Endothelial cell of hepatic sinusoid (primary cell): ENCODE measurements around the gene MCHR2.
"Not testable (repeated sequence)": the region's sequence is repeated elsewhere in the genome, so short reads cannot be mapped to it uniquely, and the experiment has no call there.

ENCODE experiments used
- in situ Hi-C: cut with HindIII; loops from 2 replicates; pipeline ENCODE4 v1.10.0; 2017; ENCODE audit warnings: low sequenced_read_pairs

Gene MCHR2, protein sequence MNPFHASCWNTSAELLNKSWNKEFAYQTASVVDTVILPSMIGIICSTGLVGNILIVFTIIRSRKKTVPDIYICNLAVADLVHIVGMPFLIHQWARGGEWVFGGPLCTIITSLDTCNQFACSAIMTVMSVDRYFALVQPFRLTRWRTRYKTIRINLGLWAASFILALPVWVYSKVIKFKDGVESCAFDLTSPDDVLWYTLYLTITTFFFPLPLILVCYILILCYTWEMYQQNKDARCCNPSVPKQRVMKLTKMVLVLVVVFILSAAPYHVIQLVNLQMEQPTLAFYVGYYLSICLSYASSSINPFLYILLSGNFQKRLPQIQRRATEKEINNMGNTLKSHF

GRCh38 chr6:99993533-99994251 is at the start of gene MCHR2:
Gene MCHR2, minus strand, starts transcription at chr6:99994223. Its CDS starts 38,076 bp downstream, at chr6:99956147.
- in situ Hi-C loops: no loop called here

GRCh38 chr6:100038546-100038945 is 44.5 kb upstream of the MCHR2 start:
- in situ Hi-C loops: not testable (repeated sequence)

DNA sequence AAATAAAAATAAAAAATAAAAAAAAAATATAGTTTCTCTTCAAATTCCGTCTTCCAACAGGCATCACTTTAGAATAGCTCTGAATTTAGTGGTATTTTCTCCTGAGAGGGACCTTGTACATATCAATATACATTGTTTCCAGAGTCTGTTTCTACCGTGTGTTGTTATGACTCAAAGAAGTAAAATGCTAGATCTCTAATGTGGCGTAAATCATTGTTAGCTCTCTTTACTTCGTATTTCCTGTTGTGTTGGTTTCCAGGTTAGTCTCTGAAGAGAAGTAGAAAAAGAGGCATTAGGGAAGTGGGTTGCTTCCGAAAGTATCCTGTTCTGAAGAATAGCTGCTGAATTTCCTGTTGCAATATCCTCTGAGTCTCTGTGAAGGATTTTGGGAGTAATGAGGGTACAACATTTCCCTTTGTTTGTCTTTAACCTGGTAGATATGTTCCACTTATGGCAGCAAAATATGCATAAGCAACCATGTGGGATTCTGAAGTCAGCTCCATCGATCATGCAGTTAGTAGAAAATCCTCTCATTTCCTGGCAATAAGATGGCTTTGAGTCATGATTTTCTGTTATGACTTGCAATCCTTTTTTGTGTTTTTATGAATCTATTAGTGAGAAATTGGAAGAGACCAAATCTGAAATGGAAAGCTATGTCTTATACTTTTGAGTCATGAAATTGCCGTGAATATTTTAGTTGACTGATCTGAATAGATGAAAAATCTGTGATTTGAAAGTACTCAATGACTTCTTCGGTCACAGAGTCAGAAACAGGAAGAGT is 42.0 kb upstream of the MCHR2 start:
- in situ Hi-C loops: no loop called here

DNA sequence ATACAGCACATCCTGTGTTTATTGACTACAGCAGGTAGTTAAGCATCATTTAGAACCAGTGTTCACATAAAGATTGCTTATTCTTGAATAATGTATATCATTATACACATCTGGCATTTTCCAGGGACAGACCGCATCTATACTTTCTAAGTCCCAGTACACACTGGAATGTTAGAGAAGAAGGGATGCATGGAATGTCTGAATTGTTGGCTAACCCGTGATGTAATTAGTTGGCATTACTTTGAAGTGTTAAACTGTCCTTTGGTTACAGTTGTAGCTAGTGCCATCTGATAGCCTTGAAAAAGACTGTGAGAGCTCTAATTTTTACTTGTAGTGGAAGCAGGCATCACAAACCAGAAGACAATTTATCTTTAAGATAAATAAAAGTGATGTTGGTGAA is 29.8 kb upstream of the MCHR2 start:
- in situ Hi-C loops: no loop called here

- in situ Hi-C loops: no loop called here
These were observed 28.8 kb upstream of the MCHR2 start for GRCh38 chr6:100022847-100023246.

- in situ Hi-C loops: no loop called here
These were observed 14.8 kb upstream of the MCHR2 start for GRCh38 chr6:100008857-100009256.

DNA sequence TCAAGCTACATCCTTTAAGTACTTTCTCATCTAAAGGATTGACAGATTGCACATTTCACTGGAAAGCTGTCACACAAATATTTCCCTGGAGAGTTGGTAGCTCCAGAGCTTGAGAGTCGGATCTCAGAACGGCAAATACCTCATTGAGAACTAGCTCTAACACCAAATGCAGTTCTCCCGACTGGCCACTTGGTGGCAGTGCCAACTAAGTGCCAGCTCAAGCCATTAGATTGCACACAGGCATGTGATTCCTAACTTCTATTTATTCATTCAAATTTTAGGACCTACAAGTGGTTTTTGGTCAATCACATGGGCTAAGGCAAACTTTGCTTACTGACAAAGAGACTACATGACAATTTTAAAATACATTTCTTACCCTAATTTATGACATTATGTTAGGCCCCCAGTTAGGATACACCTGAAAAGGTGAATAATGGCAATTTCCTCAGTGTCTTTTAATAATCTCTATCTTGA is 7.9 kb upstream of the MCHR2 start:
- in situ Hi-C loops: no loop called here

DNA sequence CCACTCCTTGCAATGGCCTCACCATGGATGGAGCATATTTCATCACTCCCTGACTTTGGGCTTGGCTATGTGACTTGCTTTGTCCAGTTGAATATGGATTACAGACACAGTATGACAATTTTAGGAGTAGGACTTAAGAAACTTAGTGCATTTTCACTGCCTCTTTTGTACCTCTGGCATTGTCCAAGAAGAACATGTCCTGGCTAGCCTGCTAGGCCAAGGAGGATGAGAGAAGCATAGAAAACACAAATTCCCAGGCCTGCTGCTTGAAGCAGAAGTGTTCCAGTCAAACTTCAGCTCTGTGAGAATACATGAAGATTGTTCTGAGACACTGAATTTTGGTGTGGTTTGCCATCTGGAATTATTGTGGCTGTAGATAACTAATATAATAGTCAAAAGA is 3.1 kb upstream of the MCHR2 start:
- in situ Hi-C loops: no loop called here

DNA sequence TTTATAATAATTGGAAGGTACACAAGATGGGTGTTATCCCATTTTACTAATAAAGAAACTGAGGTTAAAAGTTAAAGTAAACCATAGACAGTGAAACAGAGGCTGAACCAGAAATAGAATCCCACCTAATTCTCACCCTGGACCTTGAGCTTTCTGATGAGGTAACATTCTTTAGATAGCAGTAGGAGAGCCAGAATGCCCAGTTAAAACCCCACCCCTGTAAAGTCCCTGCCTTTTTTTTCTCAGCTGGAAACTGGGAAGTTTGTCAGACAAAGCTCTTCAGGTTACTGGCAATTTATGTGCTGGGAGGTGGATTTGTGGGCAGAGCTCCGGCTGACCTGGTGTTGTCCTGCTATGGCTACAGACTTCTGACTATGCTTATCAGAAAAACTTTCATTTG is 1.9 kb upstream of the MCHR2 start:
- in situ Hi-C loops: no loop called here

- in situ Hi-C loops: no loop called here
These were observed 884 bp downstream of the MCHR2 start for GRCh38 chr6:99993146-99993532.

DNA sequence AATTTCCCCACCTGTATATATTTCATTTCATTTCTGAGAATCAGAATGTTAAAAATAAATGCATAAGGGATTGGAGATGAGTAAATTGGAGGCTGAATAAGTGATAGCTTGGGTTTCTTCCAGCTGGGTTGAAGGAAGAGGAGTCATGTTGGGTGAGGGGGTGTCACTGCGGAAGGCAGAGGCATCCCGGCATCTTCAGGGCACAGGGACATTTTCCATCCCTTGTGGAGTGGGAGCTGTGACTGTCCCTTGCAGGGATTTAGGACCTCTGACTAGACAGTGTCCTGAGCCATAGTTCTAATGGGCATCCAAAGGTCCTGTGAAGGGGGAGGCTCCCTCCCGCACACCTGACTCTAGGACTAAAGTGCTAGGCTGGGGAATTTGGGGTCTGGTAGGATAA is 2.1 kb downstream of the MCHR2 start:
- in situ Hi-C loops: no loop called here

DNA sequence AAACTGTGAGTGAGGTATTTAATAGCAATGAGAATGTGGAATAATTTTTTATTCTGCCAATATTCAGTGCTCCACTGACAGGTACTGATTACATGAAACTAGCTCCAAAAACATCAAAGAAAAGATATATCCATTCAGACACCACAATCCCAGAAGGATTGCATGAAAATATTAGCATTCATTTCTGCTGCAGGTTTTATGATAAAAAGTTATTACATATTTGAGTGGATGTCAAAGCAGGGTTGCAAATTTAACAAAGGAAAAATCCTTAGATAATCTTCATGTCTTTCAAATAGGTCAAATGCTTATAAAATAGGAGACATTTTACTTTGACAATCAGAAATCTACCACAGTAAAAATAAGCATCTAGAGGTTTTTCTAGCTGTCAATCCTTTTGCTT is 13.3 kb downstream of the MCHR2 start:
- in situ Hi-C loops: no loop called here

DNA sequence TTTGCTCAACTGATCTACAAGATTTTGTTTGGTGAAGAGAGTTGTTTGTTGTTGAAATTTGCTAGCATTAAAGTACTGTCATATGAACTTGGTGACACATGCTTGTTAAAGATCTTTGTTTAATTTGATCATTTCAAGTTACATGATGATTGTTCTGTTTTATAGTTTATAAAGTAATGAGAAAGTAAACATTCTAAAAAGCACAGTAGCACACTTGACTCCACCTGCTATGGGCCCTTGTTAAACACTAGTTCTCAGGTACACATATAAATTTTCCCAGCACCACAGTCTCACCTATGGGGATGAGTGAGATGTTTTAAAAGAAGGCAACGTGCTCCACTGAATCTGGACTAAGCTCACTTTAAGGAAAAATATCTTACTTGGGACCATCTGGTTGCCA is 14.1 kb downstream of the MCHR2 start:
- in situ Hi-C loops: no loop called here

DNA sequence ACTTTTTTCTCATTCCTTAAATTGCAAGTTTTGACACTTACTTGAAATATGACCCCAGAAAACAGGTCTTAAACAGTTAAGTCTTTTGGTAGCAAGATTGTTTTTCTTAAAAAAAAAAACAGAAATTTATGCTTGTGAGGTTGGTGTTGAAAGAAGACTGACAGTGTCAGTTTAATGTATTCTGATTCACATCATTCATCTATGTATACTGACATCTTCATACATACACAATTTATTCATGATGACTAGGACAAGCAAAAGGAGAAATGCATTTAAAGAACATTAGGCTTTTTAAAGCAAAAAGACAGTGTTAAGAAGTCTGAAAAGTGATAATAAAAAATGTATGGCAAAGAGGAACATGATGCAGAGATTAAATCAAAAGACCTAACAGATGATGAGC is 27.0 kb downstream of the MCHR2 start:
- in situ Hi-C loops: no loop called here

GRCh38 chr6:99960027-99960426 is 34.0 kb downstream of the MCHR2 start:
- in situ Hi-C loops: no loop called here

DNA sequence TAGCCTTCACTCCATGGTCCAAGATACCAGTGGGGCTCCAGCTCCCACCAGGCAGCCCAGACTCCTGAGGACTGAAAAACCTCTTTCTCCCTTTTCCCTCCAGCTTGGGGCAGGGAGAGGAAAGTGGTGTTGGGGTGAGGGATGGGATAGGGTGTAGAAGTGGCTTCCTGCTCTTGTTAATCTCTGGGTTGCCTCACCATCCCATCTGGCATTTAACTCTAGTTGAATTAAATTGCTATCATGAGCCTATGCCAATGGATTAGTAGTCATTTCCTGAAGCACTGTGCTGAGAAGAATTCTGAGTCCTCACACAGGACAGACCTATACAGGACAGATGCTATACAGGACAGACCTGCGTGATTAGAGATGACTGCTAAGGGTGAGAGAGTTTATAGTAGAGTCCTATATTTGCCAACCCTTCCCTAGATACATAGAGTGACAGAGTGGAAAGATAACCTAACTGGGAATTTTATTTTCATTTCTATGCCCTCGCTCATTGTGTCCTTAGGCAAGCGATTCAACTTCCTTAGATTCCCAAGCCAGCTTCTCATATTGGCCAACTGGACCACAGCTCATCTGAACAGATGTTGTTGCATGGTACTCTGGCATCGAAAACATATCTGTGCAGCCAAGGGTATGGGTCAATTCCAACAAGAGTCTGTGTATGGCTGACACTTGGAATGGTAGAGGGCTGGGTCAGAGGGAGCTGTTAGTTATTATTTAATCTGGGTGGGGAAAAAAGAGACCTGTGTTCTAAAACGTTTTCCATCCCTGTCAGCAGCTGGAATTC is 42.8 kb downstream of the MCHR2 start:
- in situ Hi-C loops: no loop called here

GRCh38 chr6:99946005-99946404 is 48.0 kb downstream of the MCHR2 start:
- in situ Hi-C loops: no loop called here

- in situ Hi-C loops: no loop called here
These were observed 50.2 kb downstream of the MCHR2 start for GRCh38 chr6:99943846-99944245.

- in situ Hi-C loops: no loop called here
These were observed 53.4 kb downstream of the MCHR2 start for GRCh38 chr6:99940582-99940981.

DNA sequence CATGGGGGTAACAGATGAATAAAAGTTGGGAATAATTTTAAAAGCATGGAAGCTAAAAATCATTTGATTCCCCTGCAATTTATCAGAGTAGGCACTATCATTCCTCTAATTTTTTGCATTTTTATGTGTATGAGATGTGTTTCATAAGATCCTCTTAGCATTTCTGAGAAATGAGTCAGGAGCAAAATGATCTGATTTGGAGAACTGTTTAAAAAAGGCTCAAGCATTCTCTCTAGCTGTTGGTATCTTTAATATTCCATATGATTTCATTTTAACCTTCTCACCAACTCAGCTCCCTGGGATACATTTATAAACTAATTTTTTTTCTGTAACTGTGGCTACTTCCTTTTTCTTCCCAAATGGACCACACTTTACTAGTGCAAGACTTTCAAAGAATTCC is 60.9 kb downstream of the MCHR2 start:
- in situ Hi-C loops: no loop called here

GRCh38 chr6:99912657-99913056 is 81.4 kb downstream of the MCHR2 start:
- in situ Hi-C loops: no loop called here
